NCI-H2196 treated with DMSO at 0.1 percent for 48 hours (cell line): ENCODE results near the gene COL5A3.
"Not testable (repeated sequence)": the region's sequence is repeated elsewhere in the genome, so short reads cannot be mapped to it uniquely, and the experiment has no call there.

Source experiments
- DNase-seq: peaks from one replicate; lab custom pipeline; 2025; ENCODE audit not compliant: unreplicated experiment; lab: John Stamatoyannopoulos, UW

Gene COL5A3

GRCh38 chr19:9940778-9941177 is 69.5 kb downstream of the COL5A3 start:
- DNase-seq: no peak

- DNase-seq: no peak
Observed at GRCh38 chr19:9939301-9939913, 70.9 kb downstream of the COL5A3 start.

- no peak for DNase-seq
Observed at GRCh38 chr19:9937001-9937411, 73.3 kb downstream of the COL5A3 start.

- no peak for DNase-seq
Observed at GRCh38 chr19:9936326-9937000, 73.8 kb downstream of the COL5A3 start, which contains the start of gene OLFM2. Gene OLFM2, minus strand, starts transcription at chr19:9936515. Its CDS starts 149 bp downstream, at chr19:9936366.

GRCh38 chr19:9935506-9936325 is 74.6 kb downstream of the COL5A3 start:
- no peak for DNase-seq

- DNase-seq: peak; percentile 64
Observed at GRCh38 chr19:9934132-9934950, 76.0 kb downstream of the COL5A3 start.

GRCh38 chr19:9932835-9933234 is 77.5 kb downstream of the COL5A3 start:
- no peak for DNase-seq

- DNase-seq: no peak
Observed at GRCh38 chr19:9931629-9932028, 78.7 kb downstream of the COL5A3 start.

- no peak for DNase-seq
Observed at GRCh38 chr19:9923440-9923839, 86.9 kb downstream of the COL5A3 start.

GRCh38 chr19:9922782-9923379 is 87.4 kb downstream of the COL5A3 start:
- DNase-seq: not testable (repeated sequence)

GRCh38 chr19:9917321-9917720 is 93.0 kb downstream of the COL5A3 start:
- DNase-seq: peak; percentile 41

- DNase-seq: no peak
Observed at GRCh38 chr19:9916719-9917118, 93.6 kb downstream of the COL5A3 start.

GRCh38 chr19:9914315-9915207 is 95.7 kb downstream of the COL5A3 start:
- DNase-seq: peak; percentile 65

- DNase-seq: no peak
Observed at GRCh38 chr19:9914001-9914314, 96.3 kb downstream of the COL5A3 start.

GRCh38 chr19:9913237-9914000 is 96.9 kb downstream of the COL5A3 start:
- DNase-seq: no peak

- no peak for DNase-seq
Observed at GRCh38 chr19:9912551-9913236, 97.6 kb downstream of the COL5A3 start.

GRCh38 chr19:9911524-9912185 is 98.6 kb downstream of the COL5A3 start:
- DNase-seq: no peak

GRCh38 chr19:9910625-9911024 is 99.7 kb downstream of the COL5A3 start:
- DNase-seq: no peak
